ENCODE measurements around the gene MCOLN1. TPM values are rescaled to one million over a fixed set of nuclear protein-coding genes. Genes with fewer than 3 reads are reported as not detected.

MCOLN1 gene
- total and polyA plus RNA-seq, 4 donors: 10.9 to 17.0 (median 13.7) TPM

- no peak for DNase-seq (ENCODE audit: low spot score)
- WGBS: 86% methylated on average over 4 of the region's 4 CpGs
- H3K27me3 ChIP-seq (ENCODE audit: control insufficient read depth in 4 of 4, insufficient read depth in 4 of 4, low read length in 3 of 4): no peaks in the 10 kb centered on the region
- H3K36me3 ChIP-seq (ENCODE audit: control insufficient read depth in 4 of 4, insufficient read depth in 3 of 4, low read depth in 1 of 4, low read length in 3 of 4): peaks cover 0 to 3% (median 0%) of the 10 kb centered on the region in 4 donors
- H3K27ac ChIP-seq (ENCODE audit: low read depth in 1 of 2, low read length in 2 of 2): no peak overlapping the region
- H3K4me1 ChIP-seq (ENCODE audit: control insufficient read depth in 4 of 4, insufficient read depth in 4 of 4, low read length in 3 of 4): peaks cover 6 to 39% (median 31%) of the 10 kb centered on the region in 4 donors
- no peaks in the 10 kb centered on the region for H3K9me3 ChIP-seq (ENCODE audit: control insufficient read depth in 4 of 4, low read length in 3 of 4)
- no peak for TF ChIP-seq HNF4G (IDR thresholded peaks at IDR 0.05)
- TF ChIP-seq RAD21 (IDR thresholded peaks at IDR 0.05): no peak
- TF ChIP-seq GABPA (IDR thresholded peaks at IDR 0.05 in 1 of 2, conservative IDR thresholded peaks at IDR 0.05 in 1 of 2): no peak
- TF ChIP-seq ATF3 (IDR thresholded peaks at IDR 0.05): no peak
- TF ChIP-seq YY1 (IDR thresholded peaks at IDR 0.05): no peak
- TF ChIP-seq SP1 (IDR thresholded peaks at IDR 0.05): no peak
- TF ChIP-seq HNF4A (conservative IDR thresholded peaks at IDR 0.05): no peak
- no peak for TF ChIP-seq RXRA (IDR thresholded peaks at IDR 0.05)
- no peak for TF ChIP-seq TAF1 (conservative IDR thresholded peaks at IDR 0.05)
- no peak for TF ChIP-seq REST (IDR thresholded peaks at IDR 0.05)
- no peak for TF ChIP-seq CTCF (IDR thresholded peaks at IDR 0.05; ENCODE audit: low read depth, low read length, missing input control)
- TF ChIP-seq MAX (IDR thresholded peaks at IDR 0.05): no peak
- no peak for TF ChIP-seq FOXA1 (IDR thresholded peaks at IDR 0.05)
- peak overlapping the region in 1 of 3 donors; percentile 62 for H3K4me3 ChIP-seq (ENCODE audit: low read depth in 1 of 3, low read length in 3 of 3)
- peak overlapping the region; percentile 78 to 83 for H3K9ac ChIP-seq (ENCODE audit: low read depth in 1 of 2, low read length in 2 of 2)
Measured at GRCh38 chr19:7516878-7517277, 5.5 kb upstream of the MCOLN1 start.

- no peak for TF ChIP-seq MAX (IDR thresholded peaks at IDR 0.05)
- no peak for TF ChIP-seq NR2F2 (IDR thresholded peaks at IDR 0.05)
- no peak for TF ChIP-seq YY1 (IDR thresholded peaks at IDR 0.05)
- TF ChIP-seq FOXA1 (IDR thresholded peaks at IDR 0.05): no peak
- no peak for TF ChIP-seq GABPA (IDR thresholded peaks at IDR 0.05 in 1 of 2, conservative IDR thresholded peaks at IDR 0.05 in 1 of 2)
- TF ChIP-seq ZBTB33 (IDR thresholded peaks at IDR 0.05): no peak
- TF ChIP-seq RAD21 (IDR thresholded peaks at IDR 0.05): no peak
- TF ChIP-seq TAF1 (conservative IDR thresholded peaks at IDR 0.05): no peak
- TF ChIP-seq RXRA (IDR thresholded peaks at IDR 0.05): no peak
- no peak for TF ChIP-seq JUND (IDR thresholded peaks at IDR 0.05)
- no peak for TF ChIP-seq FOXA2 (IDR thresholded peaks at IDR 0.05)
- TF ChIP-seq REST (IDR thresholded peaks at IDR 0.05): no peak
Measured at GRCh38 chr19:7519361-7520130, 2.9 kb upstream of the MCOLN1 start.

More at GRCh38 chr19:7519361-7520130, 2.9 kb upstream of the MCOLN1 start:
- no peak for DNase-seq (ENCODE audit: low spot score)
- no peak overlapping the region for H3K4me3 ChIP-seq (ENCODE audit: low read depth in 1 of 3, low read length in 3 of 3)
- H3K27me3 ChIP-seq (ENCODE audit: control insufficient read depth in 4 of 4, insufficient read depth in 4 of 4, low read length in 3 of 4): no peaks in the 10 kb centered on the region
- no peak overlapping the region for H3K27ac ChIP-seq (ENCODE audit: low read depth in 1 of 2, low read length in 2 of 2)
- WGBS: 97% methylated on average over 74 of the region's 74 CpGs
- H3K9me3 ChIP-seq (ENCODE audit: control insufficient read depth in 4 of 4, low read length in 3 of 4): no peaks in the 10 kb centered on the region
- peaks cover 11 to 58% (median 45%) of the 10 kb centered on the region in 4 donors for H3K4me1 ChIP-seq (ENCODE audit: control insufficient read depth in 4 of 4, insufficient read depth in 4 of 4, low read length in 3 of 4)
- H3K36me3 ChIP-seq (ENCODE audit: control insufficient read depth in 4 of 4, insufficient read depth in 3 of 4, low read depth in 1 of 4, low read length in 3 of 4): peaks cover 0 to 3% (median 0%) of the 10 kb centered on the region in 4 donors
- no peak overlapping the region for H3K9ac ChIP-seq (ENCODE audit: low read depth in 1 of 2, low read length in 2 of 2)

Measured in liver (tissue), 9 donors.